Fibroblast of skin of right biceps (primary cell): ENCODE measurements around the gene GOPC.

Source experiments
- DNase-seq: peaks from one replicate; pipeline ENCODE4 v3.0.0-alpha.2; 2013

The GOPC gene

GRCh38 chr6:117512987-117513573 lies 89.2 kb downstream of the GOPC start:
- DNase-seq = no peak

GRCh38 chr6:117512056-117512828 lies 90.1 kb downstream of the GOPC start:
- no peak for DNase-seq
